SK-N-SH treated with all-trans-retinoic acid at 6 μM for 48 hours (cell line): ENCODE results near the gene SOX6.

Source experiments
- ATAC-seq: fragments of 200-7000 bp; cut with Tn5 transposase; 3 replicates; pipeline ENCODE4 v1.9.1; 2020; ENCODE audit warnings: mild to moderate bottlenecking, moderate library complexity
- ARNTL ChIP-seq: fragments of 450-650 bp; formaldehyde crosslinking; IDR thresholded peaks from 2 replicates; pipeline ENCODE4 v1.5.0; 2020; ENCODE audit warnings: low read depth, mild to moderate bottlenecking, moderate library complexity, borderline replicate concordance
- BACH2 ChIP-seq: fragments of 250-450 bp; sonication (Bioruptor Pico); IDR thresholded peaks from 2 replicates; pipeline ENCODE4 v1.9.0; 2021; ENCODE audit warnings: mild to moderate bottlenecking, borderline replicate concordance
- CSDC2 ChIP-seq: fragments of 250-450 bp; sonication (Bioruptor Pico); IDR thresholded peaks from 2 replicates; pipeline ENCODE4 v1.5.0; 2020; ENCODE audit warnings: mild to moderate bottlenecking, moderate library complexity
- ESRRG ChIP-seq: fragments of 250-450 bp; sonication (Bioruptor Pico); IDR thresholded peaks from 2 replicates; pipeline ENCODE4 v1.6.1; 2021; ENCODE audit warnings: mild to moderate bottlenecking
- ISL1 ChIP-seq: fragments of 250-450 bp; sonication (Bioruptor Pico); IDR thresholded peaks from 2 replicates; pipeline ENCODE4 v2.1.2; 2022; ENCODE audit warnings: mild to moderate bottlenecking, moderate library complexity
- OSR1 ChIP-seq: fragments of 250-450 bp; sonication (Bioruptor Pico); IDR thresholded peaks from 2 replicates; pipeline ENCODE4 v1.8.0; 2022; ENCODE audit warnings: moderate library complexity, mild to moderate bottlenecking, inconsistent platforms
- PPARA ChIP-seq: fragments of 250-450 bp; sonication (Bioruptor Pico); IDR thresholded peaks from 2 replicates; pipeline ENCODE4 v1.5.0; 2020; ENCODE audit warnings: mild to moderate bottlenecking, borderline replicate concordance
- RARB ChIP-seq: fragments of 250-450 bp; sonication (Bioruptor Pico); IDR thresholded peaks from 2 replicates; pipeline ENCODE4 v1.8.0; 2021; ENCODE audit warnings: mild to moderate bottlenecking, moderate library complexity
- SNAI2 ChIP-seq: fragments of 250-450 bp; sonication (Bioruptor Pico); IDR thresholded peaks from 2 replicates; pipeline ENCODE4 v1.5.0; 2020; ENCODE audit warnings: mild to moderate bottlenecking, moderate library complexity
- TCF4 ChIP-seq: fragments of 250-450 bp; sonication (Bioruptor Pico); IDR thresholded peaks from 2 replicates; pipeline ENCODE4 v1.8.0; 2021; ENCODE audit warnings: mild to moderate bottlenecking, moderate library complexity, borderline replicate concordance
- TOX ChIP-seq: fragments of 250-450 bp; sonication (Bioruptor Pico); IDR thresholded peaks from 2 replicates; pipeline ENCODE4 v1.8.0; 2021; ENCODE audit warnings: mild to moderate bottlenecking, moderate library complexity, borderline replicate concordance
- ZC3H10 ChIP-seq: fragments of 250-450 bp; sonication (Bioruptor Pico); IDR thresholded peaks from 2 replicates; pipeline ENCODE4 v1.5.1; 2021; ENCODE audit warnings: mild to moderate bottlenecking, moderate library complexity
- ZFP3 ChIP-seq: fragments of 250-450 bp; sonication (Bioruptor Pico); IDR thresholded peaks from 2 replicates; pipeline ENCODE4 v1.5.0; 2020; ENCODE audit warnings: mild to moderate bottlenecking, moderate library complexity
- ZFP30 ChIP-seq: fragments of 450-650 bp; formaldehyde crosslinking; IDR thresholded peaks from 2 replicates; pipeline ENCODE4 v1.5.0; 2022; ENCODE audit warnings: mild to moderate bottlenecking, moderate library complexity
- ZNF565 ChIP-seq: fragments of 450-650 bp; formaldehyde crosslinking; conservative IDR thresholded peaks from 2 replicates; pipeline ENCODE4 v1.5.0; 2020; ENCODE audit warnings: low read depth, mild to moderate bottlenecking, moderate library complexity
- ZNF70 ChIP-seq: fragments of 450-650 bp; formaldehyde crosslinking; IDR thresholded peaks from 2 replicates; pipeline ENCODE4 v1.5.0; 2020; ENCODE audit warnings: mild to moderate bottlenecking, moderate library complexity
- ZNF8 ChIP-seq: fragments of 450-650 bp; formaldehyde crosslinking; IDR thresholded peaks from 2 replicates; pipeline ENCODE4 v1.5.0; 2020; ENCODE audit warnings: mild to moderate bottlenecking, moderate library complexity
- TF ChIP-seq, protein P1 (sequence below): fragments of 250-450 bp; sonication (Bioruptor Pico); IDR thresholded peaks from 2 replicates; pipeline ENCODE4 v1.5.1; 2020; ENCODE audit warnings: low read depth, mild to moderate bottlenecking, moderate library complexity
- TF ChIP-seq, protein P2 (sequence below): fragments of 250-450 bp; sonication (Bioruptor Pico); IDR thresholded peaks from 2 replicates; pipeline ENCODE4 v1.5.0; 2020; ENCODE audit warnings: mild to moderate bottlenecking, moderate library complexity
- TF ChIP-seq, protein P3 (sequence below): fragments of 250-450 bp; sonication (Bioruptor Pico); IDR thresholded peaks from 2 replicates; pipeline ENCODE4 v1.5.1; 2021; ENCODE audit warnings: mild to moderate bottlenecking, moderate library complexity
- TF ChIP-seq, protein P4 (sequence below): fragments of 250-450 bp; sonication (Bioruptor Pico); IDR thresholded peaks from 2 replicates; pipeline ENCODE4 v1.8.0; 2020; ENCODE audit warnings: mild to moderate bottlenecking, moderate library complexity, borderline replicate concordance
- TF ChIP-seq, protein P5 (sequence below): fragments of 250-450 bp; sonication (Bioruptor Pico); IDR thresholded peaks from 2 replicates; pipeline ENCODE4 v1.8.0; 2021; ENCODE audit warnings: low read depth, mild to moderate bottlenecking, moderate library complexity, borderline replicate concordance

Gene SOX6

DNA sequence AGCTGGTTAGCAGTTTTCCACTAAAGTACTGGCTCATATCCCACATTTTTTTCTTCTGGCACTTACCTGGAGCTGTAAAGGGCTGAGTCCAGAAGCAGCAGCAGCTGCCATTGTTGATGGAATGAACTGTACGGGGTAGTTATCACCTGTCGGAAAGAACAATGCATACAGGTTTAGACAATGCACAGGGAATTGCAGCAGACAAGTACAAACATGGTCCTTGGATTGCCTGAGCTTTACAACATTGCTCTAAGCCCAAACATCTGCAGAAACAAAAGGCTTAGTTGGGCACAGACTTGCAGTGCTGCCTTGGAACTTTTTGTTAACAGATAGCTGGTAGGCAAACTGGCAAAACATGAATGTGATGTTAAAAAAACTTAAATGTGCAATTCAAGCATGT, 258.8 kb downstream of the SOX6 start:
- no peak for TF ChIP-seq ZNF565 (CRISPR knock-in tag)
- no peak for TF ChIP-seq CSDC2 (CRISPR knock-in tag)
- no peak for TF ChIP-seq ARNTL (CRISPR knock-in tag)
- no peak for TF ChIP-seq ZNF8 (CRISPR knock-in tag)
- TF ChIP-seq RARB, result no peak
- no peak for TF ChIP-seq OSR1 (CRISPR knock-in tag)
- TF ChIP-seq ZFP30 (CRISPR knock-in tag), result no peak
- TF ChIP-seq ISL1 (CRISPR knock-in tag), result no peak
- TF ChIP-seq ZC3H10 (CRISPR knock-in tag), result no peak
- no peak for TF ChIP-seq TCF4 (CRISPR knock-in tag)
- TF ChIP-seq, protein P1, sequence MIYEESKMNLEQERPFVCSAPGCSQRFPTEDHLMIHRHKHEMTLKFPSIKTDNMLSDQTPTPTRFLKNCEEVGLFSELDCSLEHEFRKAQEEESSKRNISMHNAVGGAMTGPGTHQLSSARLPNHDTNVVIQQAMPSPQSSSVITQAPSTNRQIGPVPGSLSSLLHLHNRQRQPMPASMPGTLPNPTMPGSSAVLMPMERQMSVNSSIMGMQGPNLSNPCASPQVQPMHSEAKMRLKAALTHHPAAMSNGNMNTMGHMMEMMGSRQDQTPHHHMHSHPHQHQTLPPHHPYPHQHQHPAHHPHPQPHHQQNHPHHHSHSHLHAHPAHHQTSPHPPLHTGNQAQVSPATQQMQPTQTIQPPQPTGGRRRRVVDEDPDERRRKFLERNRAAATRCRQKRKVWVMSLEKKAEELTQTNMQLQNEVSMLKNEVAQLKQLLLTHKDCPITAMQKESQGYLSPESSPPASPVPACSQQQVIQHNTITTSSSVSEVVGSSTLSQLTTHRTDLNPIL (CRISPR knock-in tag), result no peak
- TF ChIP-seq ESRRG (CRISPR knock-in tag), result no peak
- TF ChIP-seq ZNF70 (CRISPR knock-in tag), result no peak
- no peak for TF ChIP-seq ZFP3 (CRISPR knock-in tag)
- no peak for TF ChIP-seq PPARA (CRISPR knock-in tag)
- no peak for TF ChIP-seq SNAI2 (CRISPR knock-in tag)

DNA sequence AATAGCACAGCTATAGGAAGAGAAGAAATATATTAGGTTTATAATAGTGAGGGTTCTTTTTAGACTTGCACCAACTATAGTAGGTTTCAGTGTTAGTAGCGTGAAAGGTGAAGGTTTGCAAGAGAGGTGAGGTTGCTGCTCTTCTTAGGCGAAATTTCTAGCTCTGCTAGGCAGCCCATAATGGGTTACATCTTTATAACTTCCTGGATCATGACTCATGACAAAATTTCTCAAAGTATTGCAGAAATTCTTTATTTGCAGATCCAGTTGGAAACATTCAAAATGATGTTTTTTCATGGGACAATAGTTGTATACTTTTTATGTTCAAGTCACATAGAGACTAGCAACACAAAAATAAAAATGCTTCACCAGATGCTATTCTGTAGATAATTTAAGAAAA, 260.0 kb downstream of the SOX6 start:
- TF ChIP-seq ISL1 (CRISPR knock-in tag), result 0 out of 2 replicates have a peak, but pooled peaks have one; percentile 16
- TF ChIP-seq, protein P2, sequence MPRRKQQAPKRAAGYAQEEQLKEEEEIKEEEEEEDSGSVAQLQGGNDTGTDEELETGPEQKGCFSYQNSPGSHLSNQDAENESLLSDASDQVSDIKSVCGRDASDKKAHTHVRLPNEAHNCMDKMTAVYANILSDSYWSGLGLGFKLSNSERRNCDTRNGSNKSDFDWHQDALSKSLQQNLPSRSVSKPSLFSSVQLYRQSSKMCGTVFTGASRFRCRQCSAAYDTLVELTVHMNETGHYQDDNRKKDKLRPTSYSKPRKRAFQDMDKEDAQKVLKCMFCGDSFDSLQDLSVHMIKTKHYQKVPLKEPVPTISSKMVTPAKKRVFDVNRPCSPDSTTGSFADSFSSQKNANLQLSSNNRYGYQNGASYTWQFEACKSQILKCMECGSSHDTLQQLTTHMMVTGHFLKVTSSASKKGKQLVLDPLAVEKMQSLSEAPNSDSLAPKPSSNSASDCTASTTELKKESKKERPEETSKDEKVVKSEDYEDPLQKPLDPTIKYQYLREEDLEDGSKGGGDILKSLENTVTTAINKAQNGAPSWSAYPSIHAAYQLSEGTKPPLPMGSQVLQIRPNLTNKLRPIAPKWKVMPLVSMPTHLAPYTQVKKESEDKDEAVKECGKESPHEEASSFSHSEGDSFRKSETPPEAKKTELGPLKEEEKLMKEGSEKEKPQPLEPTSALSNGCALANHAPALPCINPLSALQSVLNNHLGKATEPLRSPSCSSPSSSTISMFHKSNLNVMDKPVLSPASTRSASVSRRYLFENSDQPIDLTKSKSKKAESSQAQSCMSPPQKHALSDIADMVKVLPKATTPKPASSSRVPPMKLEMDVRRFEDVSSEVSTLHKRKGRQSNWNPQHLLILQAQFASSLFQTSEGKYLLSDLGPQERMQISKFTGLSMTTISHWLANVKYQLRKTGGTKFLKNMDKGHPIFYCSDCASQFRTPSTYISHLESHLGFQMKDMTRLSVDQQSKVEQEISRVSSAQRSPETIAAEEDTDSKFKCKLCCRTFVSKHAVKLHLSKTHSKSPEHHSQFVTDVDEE (CRISPR knock-in tag), result no peak
- ATAC-seq, result peak; percentile 53; the same call in 2 of the 3 replicates

More for the DNA sequence above, 258.8 kb downstream of the SOX6 start:
- ATAC-seq, result no peak

DNA sequence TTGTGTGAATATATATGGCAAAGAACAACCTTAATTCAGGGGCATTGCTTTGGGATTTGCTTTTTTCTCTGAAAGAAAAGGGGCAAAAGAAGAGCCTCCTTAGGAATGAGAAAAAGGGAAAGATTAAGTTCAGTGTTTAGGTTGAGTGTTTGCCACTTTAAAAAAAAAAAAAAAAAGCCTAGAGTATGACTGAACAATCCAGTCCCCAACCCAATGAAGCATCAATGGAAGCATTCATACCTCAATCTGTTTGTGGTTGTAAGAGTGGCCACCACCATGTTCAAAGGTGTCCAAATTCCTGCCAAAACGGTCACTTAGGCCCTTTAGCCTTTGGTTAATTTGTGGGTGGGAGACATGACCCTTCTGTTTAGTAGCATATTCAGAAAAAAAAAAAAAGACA, 260.6 kb downstream of the SOX6 start:
- no peak for TF ChIP-seq ZNF8 (CRISPR knock-in tag)
- no peak for TF ChIP-seq ZC3H10 (CRISPR knock-in tag)
- no peak for TF ChIP-seq ZFP3 (CRISPR knock-in tag)
- TF ChIP-seq TCF4 (CRISPR knock-in tag), result no peak
- TF ChIP-seq, protein P3, sequence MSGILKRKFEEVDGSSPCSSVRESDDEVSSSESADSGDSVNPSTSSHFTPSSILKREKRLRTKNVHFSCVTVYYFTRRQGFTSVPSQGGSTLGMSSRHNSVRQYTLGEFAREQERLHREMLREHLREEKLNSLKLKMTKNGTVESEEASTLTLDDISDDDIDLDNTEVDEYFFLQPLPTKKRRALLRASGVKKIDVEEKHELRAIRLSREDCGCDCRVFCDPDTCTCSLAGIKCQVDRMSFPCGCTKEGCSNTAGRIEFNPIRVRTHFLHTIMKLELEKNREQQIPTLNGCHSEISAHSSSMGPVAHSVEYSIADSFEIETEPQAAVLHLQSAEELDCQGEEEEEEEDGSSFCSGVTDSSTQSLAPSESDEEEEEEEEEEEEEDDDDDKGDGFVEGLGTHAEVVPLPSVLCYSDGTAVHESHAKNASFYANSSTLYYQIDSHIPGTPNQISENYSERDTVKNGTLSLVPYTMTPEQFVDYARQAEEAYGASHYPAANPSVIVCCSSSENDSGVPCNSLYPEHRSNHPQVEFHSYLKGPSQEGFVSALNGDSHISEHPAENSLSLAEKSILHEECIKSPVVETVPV (CRISPR knock-in tag), result no peak
- no peak for TF ChIP-seq ISL1 (CRISPR knock-in tag)
- TF ChIP-seq SNAI2 (CRISPR knock-in tag), result no peak
- TF ChIP-seq BACH2 (CRISPR knock-in tag), result no peak
- TF ChIP-seq, protein P1 (CRISPR knock-in tag), result no peak
- TF ChIP-seq ARNTL (CRISPR knock-in tag), result no peak
- TF ChIP-seq ESRRG (CRISPR knock-in tag), result no peak
- TF ChIP-seq ZNF565 (CRISPR knock-in tag), result no peak
- no peak for TF ChIP-seq ZFP30 (CRISPR knock-in tag)
- TF ChIP-seq TOX, result no peak
- no peak for TF ChIP-seq OSR1 (CRISPR knock-in tag)
- TF ChIP-seq ZNF70 (CRISPR knock-in tag), result no peak
- TF ChIP-seq, all 23 proteins: peak for 0
- ATAC-seq, result no peak

DNA sequence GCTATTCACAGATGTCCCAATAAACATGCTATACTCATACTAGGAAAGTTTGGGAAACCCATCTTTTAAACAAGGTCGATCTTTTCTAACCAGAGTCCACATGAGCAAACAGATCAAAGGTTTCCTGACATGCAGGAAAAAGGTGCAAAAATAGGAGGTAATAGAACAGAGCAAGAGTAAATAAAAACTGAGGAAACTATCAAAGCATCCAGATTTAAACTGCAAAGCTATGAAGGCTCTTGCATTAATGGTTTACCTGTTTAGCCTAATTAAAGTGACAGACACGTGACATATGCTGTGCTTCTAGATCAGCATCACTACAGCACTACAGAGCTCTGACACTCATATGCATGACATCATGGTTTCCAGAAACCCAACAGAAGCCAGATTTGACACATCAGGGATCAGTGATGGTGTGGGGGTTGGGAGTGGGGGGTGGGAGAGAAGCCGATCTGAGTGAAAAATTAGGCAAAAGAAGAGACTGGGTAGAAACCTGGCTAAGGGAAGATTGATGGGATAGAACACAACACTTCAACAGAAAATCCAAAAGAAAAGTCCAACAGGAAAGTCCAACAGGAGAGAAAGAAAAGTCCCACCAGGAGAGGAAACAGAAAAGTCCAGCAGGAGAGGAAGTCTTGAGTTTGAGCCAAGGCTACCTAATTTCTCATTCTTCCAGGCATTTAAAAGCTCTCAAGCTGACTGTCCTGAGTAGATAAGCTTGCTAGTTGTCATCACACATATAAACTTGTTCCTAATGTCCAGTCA, 262.3 kb downstream of the SOX6 start:
- no peak for ATAC-seq
- no peak for TF ChIP-seq OSR1 (CRISPR knock-in tag)
- TF ChIP-seq ZFP3 (CRISPR knock-in tag), result no peak
- TF ChIP-seq BACH2 (CRISPR knock-in tag), result no peak
- TF ChIP-seq TOX, result no peak
- TF ChIP-seq, protein P4, sequence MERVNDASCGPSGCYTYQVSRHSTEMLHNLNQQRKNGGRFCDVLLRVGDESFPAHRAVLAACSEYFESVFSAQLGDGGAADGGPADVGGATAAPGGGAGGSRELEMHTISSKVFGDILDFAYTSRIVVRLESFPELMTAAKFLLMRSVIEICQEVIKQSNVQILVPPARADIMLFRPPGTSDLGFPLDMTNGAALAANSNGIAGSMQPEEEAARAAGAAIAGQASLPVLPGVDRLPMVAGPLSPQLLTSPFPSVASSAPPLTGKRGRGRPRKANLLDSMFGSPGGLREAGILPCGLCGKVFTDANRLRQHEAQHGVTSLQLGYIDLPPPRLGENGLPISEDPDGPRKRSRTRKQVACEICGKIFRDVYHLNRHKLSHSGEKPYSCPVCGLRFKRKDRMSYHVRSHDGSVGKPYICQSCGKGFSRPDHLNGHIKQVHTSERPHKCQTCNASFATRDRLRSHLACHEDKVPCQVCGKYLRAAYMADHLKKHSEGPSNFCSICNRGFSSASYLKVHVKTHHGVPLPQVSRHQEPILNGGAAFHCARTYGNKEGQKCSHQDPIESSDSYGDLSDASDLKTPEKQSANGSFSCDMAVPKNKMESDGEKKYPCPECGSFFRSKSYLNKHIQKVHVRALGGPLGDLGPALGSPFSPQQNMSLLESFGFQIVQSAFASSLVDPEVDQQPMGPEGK (CRISPR knock-in tag), result no peak
- TF ChIP-seq, protein P5, sequence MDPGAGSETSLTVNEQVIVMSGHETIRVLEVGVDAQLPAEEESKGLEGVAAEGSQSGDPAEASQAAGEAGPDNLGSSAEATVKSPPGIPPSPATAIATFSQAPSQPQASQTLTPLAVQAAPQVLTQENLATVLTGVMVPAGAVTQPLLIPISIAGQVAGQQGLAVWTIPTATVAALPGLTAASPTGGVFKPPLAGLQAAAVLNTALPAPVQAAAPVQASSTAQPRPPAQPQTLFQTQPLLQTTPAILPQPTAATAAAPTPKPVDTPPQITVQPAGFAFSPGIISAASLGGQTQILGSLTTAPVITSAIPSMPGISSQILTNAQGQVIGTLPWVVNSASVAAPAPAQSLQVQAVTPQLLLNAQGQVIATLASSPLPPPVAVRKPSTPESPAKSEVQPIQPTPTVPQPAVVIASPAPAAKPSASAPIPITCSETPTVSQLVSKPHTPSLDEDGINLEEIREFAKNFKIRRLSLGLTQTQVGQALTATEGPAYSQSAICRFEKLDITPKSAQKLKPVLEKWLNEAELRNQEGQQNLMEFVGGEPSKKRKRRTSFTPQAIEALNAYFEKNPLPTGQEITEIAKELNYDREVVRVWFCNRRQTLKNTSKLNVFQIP (CRISPR knock-in tag), result no peak
- TF ChIP-seq, protein P3 (CRISPR knock-in tag), result no peak
